ENCODE data around the gene GPR157.
A peak's percentile ranks its signal among the peaks of the same experiment; 100 is the strongest.

GPR157 gene

DNA sequence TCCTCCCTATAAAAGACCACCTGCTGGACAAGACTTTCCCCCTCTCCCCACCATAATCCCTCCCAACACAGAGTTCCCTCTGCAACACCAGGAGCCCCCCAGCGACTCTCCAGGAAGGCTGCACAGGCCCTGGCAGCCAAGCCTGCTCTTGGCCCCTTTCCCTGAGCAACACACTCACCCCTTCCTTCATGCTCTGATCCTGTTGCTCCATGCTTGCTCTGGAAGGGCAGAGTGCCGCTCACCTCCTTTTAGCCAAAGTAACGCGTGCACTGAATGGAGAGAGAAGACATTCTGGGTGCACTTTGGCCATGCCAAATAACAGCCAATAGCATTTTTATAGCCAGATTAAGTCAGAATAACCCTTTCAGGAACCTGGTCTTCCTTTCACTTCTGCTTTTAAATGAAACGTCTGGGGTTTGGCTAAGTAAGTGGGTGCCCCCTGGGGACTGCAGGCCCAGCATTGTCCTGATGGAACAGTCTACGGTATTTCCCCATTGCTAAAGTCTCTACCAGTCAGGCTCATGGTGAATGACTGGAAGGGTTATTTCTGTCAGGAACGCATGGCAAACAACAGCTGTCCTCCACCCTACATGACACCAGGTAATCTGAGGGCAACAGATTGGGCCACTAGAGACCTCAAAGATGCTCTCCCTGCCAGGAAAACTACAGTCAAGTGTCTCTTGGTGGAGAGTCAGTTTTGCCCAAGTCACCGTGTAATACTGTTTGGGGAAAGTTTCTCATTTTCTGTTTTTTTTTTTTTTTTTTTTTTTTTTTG, 59.4 kb downstream of the GPR157 start, which contains the start of gene SLC2A5:
SLC2A5 (minus strand) TSS at position 310 of the 775 bp plus-strand sequence; CDS start at position 211, 99 bp downstream.
- ATAC-seq: no peak
- TF ChIP-seq TOX (CRISPR knock-in tag; IDR thresholded peaks at IDR 0.05; ENCODE audit: borderline replicate concordance): no peak
- no peak for TF ChIP-seq OSR1 (CRISPR knock-in tag; IDR thresholded peaks at IDR 0.05)
- no peak for TF ChIP-seq SNAI2 (CRISPR knock-in tag; IDR thresholded peaks at IDR 0.05)
- TF ChIP-seq RARB (CRISPR knock-in tag; IDR thresholded peaks at IDR 0.05): no peak
- TF ChIP-seq TCF4 (CRISPR knock-in tag; IDR thresholded peaks at IDR 0.05; ENCODE audit: borderline replicate concordance): no peak
- no peak for TF ChIP-seq ZC3H10 (CRISPR knock-in tag; IDR thresholded peaks at IDR 0.05)
- no peak for TF ChIP-seq ZNF70 (CRISPR knock-in tag; IDR thresholded peaks at IDR 0.05)
- no peak for TF ChIP-seq POU6F1 (CRISPR knock-in tag; IDR thresholded peaks at IDR 0.05; ENCODE audit: borderline replicate concordance, low read depth)
- TF ChIP-seq PATZ1 (CRISPR knock-in tag; IDR thresholded peaks at IDR 0.05; ENCODE audit: borderline replicate concordance): no peak
- no peak for TF ChIP-seq ISL1 (CRISPR knock-in tag; IDR thresholded peaks at IDR 0.05)
- TF ChIP-seq CSDC2 (CRISPR knock-in tag; IDR thresholded peaks at IDR 0.05): no peak
- TF ChIP-seq ZFP30 (CRISPR knock-in tag; IDR thresholded peaks at IDR 0.05): no peak
- TF ChIP-seq ZNF8 (CRISPR knock-in tag; IDR thresholded peaks at IDR 0.05): no peak
- no peak for TF ChIP-seq BACH2 (CRISPR knock-in tag; IDR thresholded peaks at IDR 0.05; ENCODE audit: borderline replicate concordance)
- no peak for TF ChIP-seq PPARA (CRISPR knock-in tag; IDR thresholded peaks at IDR 0.05; ENCODE audit: borderline replicate concordance)

- TF ChIP-seq TOX (CRISPR knock-in tag; IDR thresholded peaks at IDR 0.05; ENCODE audit: borderline replicate concordance): no peak
- no peak for ATAC-seq
These were observed 59.9 kb downstream of the GPR157 start for GRCh38 chr1:9068981-9069325.

GRCh38 chr1:9066945-9067807, 61.7 kb downstream of the GPR157 start:
- TF ChIP-seq OSR1 (CRISPR knock-in tag; IDR thresholded peaks at IDR 0.05) (no peak), SNAI2 (CRISPR knock-in tag; IDR thresholded peaks at IDR 0.05) (no peak), BACH2 (CRISPR knock-in tag; IDR thresholded peaks at IDR 0.05; ENCODE audit: borderline replicate concordance) (no peak), RARB (CRISPR knock-in tag; IDR thresholded peaks at IDR 0.05) (no peak), ZNF565 (CRISPR knock-in tag; conservative IDR thresholded peaks at IDR 0.05; ENCODE audit: low read depth) (no peak), CREB5 (CRISPR knock-in tag; IDR thresholded peaks at IDR 0.05; ENCODE audit: low read depth) (no peak)
- ATAC-seq: peak; percentile 62; the same call in 2 of the 3 replicates

DNA sequence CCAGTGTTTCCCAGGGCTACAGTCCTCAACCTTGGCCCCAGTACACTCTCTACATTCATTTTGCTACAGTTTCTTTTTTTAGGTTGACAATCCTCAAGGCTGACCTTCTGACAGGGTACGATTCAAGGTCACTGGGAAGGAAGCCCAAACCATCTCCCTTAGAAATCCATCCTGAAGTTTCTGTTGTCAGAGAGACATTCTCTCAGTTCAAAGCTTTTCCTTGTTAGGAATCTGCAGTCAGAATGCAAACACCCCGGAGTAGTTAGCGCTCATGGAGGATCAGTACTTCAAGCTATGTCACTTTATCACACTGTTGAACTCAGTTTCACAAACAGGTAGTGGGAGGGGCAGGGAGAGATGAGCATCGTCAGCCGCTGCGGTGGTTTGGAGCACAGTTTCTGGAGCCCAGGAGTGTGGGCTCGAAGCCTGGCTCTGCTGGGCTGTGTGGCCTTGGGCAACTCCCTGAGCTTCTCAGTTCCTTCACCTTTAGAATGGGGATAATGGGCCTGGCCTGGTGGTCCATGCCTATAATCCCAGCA, 63.6 kb downstream of the GPR157 start:
- ATAC-seq: no peak
- TF ChIP-seq CSRNP3 (CRISPR knock-in tag; IDR thresholded peaks at IDR 0.05) (no peak), ESRRG (CRISPR knock-in tag; IDR thresholded peaks at IDR 0.05) (no peak), ZC3H10 (CRISPR knock-in tag; IDR thresholded peaks at IDR 0.05) (no peak), OSR1 (CRISPR knock-in tag; IDR thresholded peaks at IDR 0.05) (no peak), RARB (CRISPR knock-in tag; IDR thresholded peaks at IDR 0.05) (no peak), ZFP3 (CRISPR knock-in tag; IDR thresholded peaks at IDR 0.05) (no peak), BACH2 (CRISPR knock-in tag; IDR thresholded peaks at IDR 0.05; ENCODE audit: borderline replicate concordance) (no peak), POU6F1 (CRISPR knock-in tag; IDR thresholded peaks at IDR 0.05; ENCODE audit: borderline replicate concordance, low read depth) (no peak), ZFP30 (CRISPR knock-in tag; IDR thresholded peaks at IDR 0.05) (no peak), TOX (CRISPR knock-in tag; IDR thresholded peaks at IDR 0.05; ENCODE audit: borderline replicate concordance) (no peak), PATZ1 (CRISPR knock-in tag; IDR thresholded peaks at IDR 0.05; ENCODE audit: borderline replicate concordance) (no peak), PPARA (CRISPR knock-in tag; IDR thresholded peaks at IDR 0.05; ENCODE audit: borderline replicate concordance) (no peak), CREB5 (CRISPR knock-in tag; IDR thresholded peaks at IDR 0.05; ENCODE audit: low read depth) (no peak)
